Stimulated activated CD4-positive, alpha-beta T cell treated with anti-CD3 and anti-CD28 coated beads, Interleukin-4, amount 100 ng/mL, for 48 hours (primary cell): ENCODE measurements around the gene IRX6.

Source experiments
- DNase-seq, 2 donors: peaks; one replicate each; pipeline ENCODE4 v3.0.0-alpha.2; 2020; ENCODE audit warnings: low read depth in 2 of 2

Gene IRX6

GRCh38 chr16:55323637-55324271, at the start of gene IRX6:
Gene IRX6, plus strand, starts transcription at chr16:55324203. Its CDS starts 889 bp downstream, at chr16:55325092.
- DNase-seq, result no peak

DNA sequence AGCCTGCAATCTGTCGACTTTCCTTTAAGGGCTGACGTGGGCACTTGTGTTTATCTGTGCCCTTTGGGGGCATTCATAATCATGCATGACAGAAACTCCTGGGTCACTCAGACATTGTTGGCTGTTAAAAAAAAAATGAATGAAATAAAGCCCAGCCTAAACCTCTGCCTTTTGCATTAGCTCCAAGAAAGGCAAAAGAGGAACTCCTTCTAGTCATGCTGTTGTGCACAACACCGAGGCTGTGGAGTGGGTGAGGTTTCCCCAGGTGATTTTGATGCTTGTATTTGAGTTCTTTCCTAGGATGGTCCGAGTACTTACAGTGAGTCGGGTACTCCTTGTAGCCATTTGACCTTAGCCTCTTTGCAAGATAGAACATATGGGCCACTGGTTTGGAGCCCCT, 49.6 kb upstream of the IRX6 start:
- no peak for DNase-seq

- DNase-seq, result no peak
Measured at GRCh38 chr16:55275167-55275566, 48.8 kb upstream of the IRX6 start.

DNA sequence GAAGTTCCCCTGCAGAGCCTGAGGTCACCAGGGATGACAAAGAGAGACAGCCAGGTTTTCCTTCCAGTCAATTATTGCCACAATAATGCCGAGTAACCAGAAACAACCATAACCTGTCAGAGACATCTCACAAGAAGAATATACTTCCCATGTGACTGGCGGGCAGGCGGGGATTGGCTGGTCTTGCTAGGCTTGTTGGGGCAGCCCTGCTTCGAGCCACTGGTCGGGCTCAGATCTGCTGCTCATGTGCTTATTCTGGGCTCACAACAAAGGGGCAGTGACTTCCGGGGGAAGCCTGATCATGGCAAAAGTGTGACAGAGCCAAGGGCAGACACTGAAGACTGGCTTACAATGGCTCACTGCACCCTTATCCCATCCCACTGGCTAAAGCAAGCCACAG, 48.1 kb upstream of the IRX6 start:
- DNase-seq, result no peak

DNA sequence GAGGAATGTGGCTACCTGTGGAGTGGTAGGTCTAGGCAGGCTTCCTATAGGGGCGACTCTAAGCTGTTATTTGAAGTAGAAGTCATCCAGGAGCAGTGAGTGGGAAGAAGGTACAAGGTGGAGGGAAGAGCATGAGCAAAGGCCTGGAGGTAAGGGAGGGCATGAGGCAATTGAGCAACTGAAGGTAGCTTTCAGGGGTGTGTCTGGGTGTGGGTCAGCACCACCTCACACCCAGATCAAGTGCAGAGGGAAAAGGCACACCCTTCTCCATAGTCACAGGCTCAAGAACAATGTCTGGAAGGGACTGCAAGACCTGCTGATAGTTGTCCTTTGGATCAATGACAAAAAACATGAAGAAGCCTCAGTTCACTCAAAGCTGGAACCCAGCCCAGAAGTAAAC, 46.5 kb upstream of the IRX6 start:
- DNase-seq, result no peak

- DNase-seq, result no peak
Measured at GRCh38 chr16:55279598-55279997, 44.4 kb upstream of the IRX6 start.

DNA sequence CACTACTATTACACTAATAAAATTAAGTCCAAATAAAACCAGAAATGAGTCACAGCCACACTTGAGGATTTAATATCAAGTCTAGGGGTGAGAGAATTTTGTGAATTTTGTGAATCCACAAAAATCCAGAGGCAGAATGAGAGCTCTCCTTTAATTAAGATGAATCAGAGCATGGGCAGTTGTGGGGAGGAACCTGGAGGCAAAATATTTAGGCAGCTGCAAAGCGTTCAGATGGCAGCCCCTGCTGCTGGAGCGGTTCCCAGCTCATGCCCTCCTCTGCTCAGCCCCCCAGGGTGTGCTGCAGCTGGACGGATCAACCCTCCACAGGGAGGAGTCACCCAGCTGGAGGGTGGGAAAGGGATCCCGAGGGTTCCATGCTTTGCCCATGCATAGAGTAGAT, 43.4 kb upstream of the IRX6 start:
- DNase-seq, result no peak

- no peak for DNase-seq
Measured at GRCh38 chr16:55282441-55282840, 41.6 kb upstream of the IRX6 start.

GRCh38 chr16:55283812-55284717, 39.9 kb upstream of the IRX6 start:
- DNase-seq, result no peak

GRCh38 chr16:55284718-55285099, 39.3 kb upstream of the IRX6 start:
- no peak for DNase-seq

DNA sequence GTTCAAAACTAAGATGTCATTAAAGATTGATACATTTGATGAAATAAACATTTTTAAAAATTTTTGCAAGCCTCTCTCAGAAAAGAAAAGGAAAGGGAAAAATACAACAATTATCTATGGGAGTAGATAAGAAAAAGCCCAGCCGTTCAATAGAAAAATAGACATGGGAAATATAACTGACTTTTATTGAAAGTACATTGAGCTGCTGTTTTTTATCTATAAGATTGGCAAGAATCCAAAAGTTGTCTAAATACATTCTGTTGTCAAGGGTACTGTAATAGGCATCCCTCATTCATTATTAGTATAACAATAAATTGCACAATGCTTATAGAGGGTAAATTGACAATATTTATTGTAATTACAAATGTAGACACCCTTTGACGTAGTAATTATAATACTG, 38.4 kb upstream of the IRX6 start:
- no peak for DNase-seq

DNA sequence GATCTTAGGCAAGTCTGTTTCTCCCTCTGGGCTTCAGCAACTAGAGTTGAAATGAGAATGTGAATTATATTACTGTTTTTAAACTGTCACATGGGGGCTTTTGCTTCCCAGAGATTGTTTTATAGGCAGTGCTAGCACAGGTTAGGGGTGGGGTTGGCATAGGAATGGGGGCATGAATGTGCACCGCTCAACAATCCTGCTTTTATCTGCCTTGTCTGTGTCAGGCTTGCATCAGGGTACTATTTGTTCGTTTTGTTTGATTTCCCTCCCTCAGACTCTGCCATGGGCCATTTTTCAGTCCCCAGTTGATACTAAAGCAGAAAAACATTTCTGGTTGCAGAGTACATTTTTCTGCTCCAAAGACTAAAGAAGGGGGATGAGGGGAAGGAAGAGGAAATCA, 34.6 kb upstream of the IRX6 start:
- no peak for DNase-seq

DNA sequence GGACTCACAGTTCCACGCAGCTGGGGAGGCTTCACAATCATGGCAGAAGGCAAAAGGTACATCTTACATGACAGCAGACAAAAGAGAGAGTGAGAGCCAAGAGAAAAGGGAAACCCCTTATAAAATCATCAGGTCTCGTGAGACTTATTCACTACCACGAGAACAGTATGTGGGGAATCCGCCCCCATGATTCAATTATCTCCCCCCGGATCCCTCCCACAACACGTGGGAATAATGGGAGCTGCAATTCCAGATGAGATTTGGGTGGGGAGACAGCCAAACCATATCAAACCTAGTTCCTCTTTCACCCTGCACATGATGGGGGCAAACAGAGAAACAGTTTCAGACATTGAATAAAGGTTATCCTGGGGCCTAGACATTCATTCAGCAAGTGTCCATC, 32.2 kb upstream of the IRX6 start:
- DNase-seq, result no peak

DNA sequence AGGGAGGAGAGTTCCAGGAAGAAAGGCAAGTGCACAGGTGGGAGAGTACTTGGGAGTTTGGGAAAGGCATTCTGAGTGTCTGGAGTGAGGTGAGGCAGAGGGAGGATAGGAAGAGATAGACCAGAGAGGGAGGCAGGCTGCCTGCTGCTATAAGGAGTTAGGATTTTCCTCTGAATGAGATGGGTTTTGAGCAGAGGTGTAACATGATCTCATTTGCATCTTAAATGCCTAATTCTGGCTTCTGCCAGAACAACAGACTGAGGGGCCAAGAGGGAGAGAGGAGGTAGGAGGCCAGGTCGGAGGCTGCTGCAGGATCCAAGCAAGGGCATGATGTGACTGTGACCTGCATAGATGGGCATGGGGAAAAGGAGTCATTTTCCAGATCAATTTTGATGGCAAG, 31.5 kb upstream of the IRX6 start:
- DNase-seq, result no peak

GRCh38 chr16:55294129-55294528, 29.9 kb upstream of the IRX6 start:
- no peak for DNase-seq

DNA sequence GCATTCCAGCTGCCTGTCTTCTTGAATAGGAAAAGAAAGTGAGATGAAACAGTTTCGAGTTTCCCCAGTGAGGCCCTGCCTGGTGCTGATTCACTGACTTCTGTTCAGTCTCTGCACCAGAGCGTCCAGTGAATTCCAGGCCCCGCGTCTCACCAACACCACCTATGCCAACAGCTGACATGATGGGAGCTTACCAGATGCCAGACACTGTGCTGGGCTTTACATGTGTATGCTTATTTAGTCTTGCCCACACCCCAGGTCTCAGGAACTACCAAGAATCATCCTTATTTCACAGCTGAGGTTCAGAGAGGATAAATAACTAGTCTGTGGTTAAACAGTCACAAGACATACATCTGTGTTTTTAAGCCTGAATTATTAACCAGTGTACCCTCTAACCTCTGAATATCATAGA, 29.1 kb upstream of the IRX6 start:
- DNase-seq, result no peak

- DNase-seq, result no peak
Measured at GRCh38 chr16:55297062-55297909, 26.7 kb upstream of the IRX6 start.

DNA sequence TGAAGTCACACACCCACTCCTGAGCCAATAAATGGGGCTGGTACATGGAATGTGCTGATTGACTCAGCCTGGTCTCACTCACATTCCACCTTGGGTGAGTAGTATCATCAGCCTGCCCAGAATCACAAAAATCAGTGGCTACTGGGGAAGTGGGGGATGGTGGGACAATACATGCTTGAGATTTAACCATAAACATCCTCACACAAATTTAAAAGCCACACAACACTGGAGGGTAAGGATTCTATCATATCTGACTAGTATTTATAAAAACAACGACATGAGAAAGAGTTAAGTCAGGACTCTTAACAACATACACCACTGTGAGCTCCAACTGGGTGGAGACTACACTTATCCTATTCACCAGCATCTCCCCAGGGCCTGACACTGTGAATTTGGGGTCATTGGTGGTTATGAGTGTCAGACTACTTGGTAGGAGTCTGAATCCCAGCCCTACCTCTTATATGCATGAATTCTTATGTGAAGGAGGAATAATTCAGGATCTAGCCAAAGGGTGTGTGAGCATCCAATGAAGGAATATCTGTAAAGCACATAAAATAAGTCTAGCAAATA, 26.0 kb upstream of the IRX6 start:
- no peak for DNase-seq

DNA sequence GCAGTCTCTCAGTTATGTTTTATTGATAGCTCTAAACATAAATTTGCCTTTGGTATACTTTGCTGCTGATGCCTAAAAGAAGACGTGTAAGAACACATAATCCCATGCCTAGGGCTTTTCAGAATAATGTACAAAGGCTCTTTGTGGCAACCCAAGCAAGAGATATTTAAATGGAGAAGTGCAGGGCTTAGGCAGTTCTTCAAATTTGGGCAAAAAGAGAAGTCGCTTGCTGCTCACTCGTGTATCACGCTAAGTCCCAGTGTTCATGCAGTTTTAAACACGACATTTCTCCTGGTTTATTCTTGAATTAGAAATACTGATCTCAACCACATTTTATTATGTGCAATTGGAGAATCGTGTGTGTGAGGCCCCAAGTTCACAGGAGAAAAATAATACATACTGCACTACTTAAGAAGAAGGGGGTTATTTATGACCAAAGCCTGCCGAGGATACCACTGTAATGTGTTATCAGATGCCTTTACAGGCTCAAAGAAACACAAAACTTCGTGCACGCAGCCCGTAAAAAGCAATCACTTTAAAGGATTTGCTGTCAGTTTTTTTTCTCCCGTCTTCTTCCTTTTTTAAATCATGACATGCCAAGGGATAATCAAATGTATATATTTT, 22.5 kb upstream of the IRX6 start:
- DNase-seq, result no peak

DNA sequence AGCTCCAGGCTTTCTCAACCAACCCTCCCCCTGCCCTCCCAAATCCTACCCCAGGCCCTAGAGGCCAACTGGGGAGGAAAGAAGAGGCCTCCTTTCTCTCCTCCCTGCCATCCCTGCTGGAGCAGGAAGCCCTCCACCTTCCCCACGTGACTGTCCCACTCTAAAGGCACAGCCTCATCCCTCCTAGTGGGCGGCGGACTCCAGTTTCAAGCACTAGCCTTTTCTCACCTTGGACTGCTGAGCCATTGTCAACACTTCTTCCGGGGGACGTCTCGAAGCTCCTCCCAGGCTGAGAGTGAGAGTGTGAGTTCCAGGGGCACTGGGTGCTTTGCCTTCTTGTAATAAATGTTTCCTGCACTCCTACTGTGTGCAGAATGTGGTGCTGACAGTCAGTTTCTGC, 21.4 kb upstream of the IRX6 start:
- no peak for DNase-seq

GRCh38 chr16:55308973-55309372, 15.0 kb upstream of the IRX6 start:
- DNase-seq, result no peak

- no peak for DNase-seq
Measured at GRCh38 chr16:55322327-55322726, 1.7 kb upstream of the IRX6 start.
